Lower leg skin (tissue), 3 donors: ENCODE results near the gene NKIRAS2.

Source experiments
- POLR2A ChIP-seq, 2 donors: fragments of 450-650 bp; IDR thresholded peaks; one replicate each; pipeline ENCODE4 v1.6.1; 2016 to 2017; ENCODE audit warnings: antibody characterized with exemption in 2 of 2, mild to moderate bottlenecking in 1 of 2, moderate library complexity in 1 of 2
- TF ChIP-seq, protein P1 (sequence below), 3 donors: fragments of 450-650 bp; IDR thresholded peaks; one replicate each; pipeline ENCODE4 v1.5.1; 2016; ENCODE audit warnings: antibody characterized with exemption in 3 of 3, mild to moderate bottlenecking in 3 of 3, moderate library complexity in 2 of 3

DNA sequence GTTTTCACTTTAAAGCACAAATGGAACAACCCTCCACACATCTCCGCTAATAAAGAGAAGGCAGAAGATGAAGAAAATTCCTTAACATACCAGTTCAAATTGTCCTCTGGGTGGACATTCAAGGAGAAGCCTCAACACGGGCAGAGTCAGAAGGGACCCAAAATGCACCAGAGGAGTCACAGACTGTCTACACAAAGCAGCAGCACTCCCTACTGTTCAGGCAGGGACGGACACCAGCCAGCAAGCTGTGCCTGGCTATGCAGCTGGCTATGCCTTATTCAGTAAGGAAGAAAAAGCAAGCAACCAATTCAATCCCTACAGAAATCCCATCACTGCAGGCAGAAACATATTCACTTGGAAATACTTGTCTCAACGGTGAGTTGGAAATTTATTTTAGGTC is 10.7 kb upstream of the NKIRAS2 start:
- TF ChIP-seq POLR2A (IDR thresholded peaks at IDR 0.05), result no peak
- TF ChIP-seq, protein P1, sequence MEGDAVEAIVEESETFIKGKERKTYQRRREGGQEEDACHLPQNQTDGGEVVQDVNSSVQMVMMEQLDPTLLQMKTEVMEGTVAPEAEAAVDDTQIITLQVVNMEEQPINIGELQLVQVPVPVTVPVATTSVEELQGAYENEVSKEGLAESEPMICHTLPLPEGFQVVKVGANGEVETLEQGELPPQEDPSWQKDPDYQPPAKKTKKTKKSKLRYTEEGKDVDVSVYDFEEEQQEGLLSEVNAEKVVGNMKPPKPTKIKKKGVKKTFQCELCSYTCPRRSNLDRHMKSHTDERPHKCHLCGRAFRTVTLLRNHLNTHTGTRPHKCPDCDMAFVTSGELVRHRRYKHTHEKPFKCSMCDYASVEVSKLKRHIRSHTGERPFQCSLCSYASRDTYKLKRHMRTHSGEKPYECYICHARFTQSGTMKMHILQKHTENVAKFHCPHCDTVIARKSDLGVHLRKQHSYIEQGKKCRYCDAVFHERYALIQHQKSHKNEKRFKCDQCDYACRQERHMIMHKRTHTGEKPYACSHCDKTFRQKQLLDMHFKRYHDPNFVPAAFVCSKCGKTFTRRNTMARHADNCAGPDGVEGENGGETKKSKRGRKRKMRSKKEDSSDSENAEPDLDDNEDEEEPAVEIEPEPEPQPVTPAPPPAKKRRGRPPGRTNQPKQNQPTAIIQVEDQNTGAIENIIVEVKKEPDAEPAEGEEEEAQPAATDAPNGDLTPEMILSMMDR (IDR thresholded peaks at IDR 0.05), result no peak
